Liver (tissue), 9 donors: Measurements from ENCODE around the gene RGS3. TPM values are rescaled to one million over a fixed set of nuclear protein-coding genes. Genes with fewer than 3 reads are reported as not detected.

Experiments
- DNase-seq: peaks from one replicate; pipeline ENCODE4 v3.0.0-alpha.2; 2017; ENCODE audit warnings: low spot score
- H3K27ac ChIP-seq, 2 donors: one replicate each; pipeline ENCODE4 v1.7.0; 2013; ENCODE audit warnings: inconsistent platforms in 2 of 2, low read length in 2 of 2, control low read depth in 1 of 2, low read depth in 1 of 2, mild to moderate bottlenecking in 1 of 2
- H3K27me3 ChIP-seq, 4 donors: one replicate each; pipeline versions ENCODE4 v1.6.1 to v1.7.0; 2013; ENCODE audit warnings: low read length in 3 of 4, inconsistent platforms in 1 of 4, mild to moderate bottlenecking in 1 of 4, moderate library complexity in 1 of 4; ENCODE audit not compliant: control insufficient read depth in 4 of 4, insufficient read depth in 4 of 4
- H3K36me3 ChIP-seq, 4 donors: one replicate each; pipeline versions ENCODE4 v1.6.1 to v1.7.0; 2013; ENCODE audit warnings: low read length in 3 of 4, mild to moderate bottlenecking in 3 of 4, low read depth in 1 of 4, moderate library complexity in 1 of 4; ENCODE audit not compliant: control insufficient read depth in 4 of 4, insufficient read depth in 3 of 4
- H3K4me1 ChIP-seq, 4 donors: one replicate each; pipeline versions ENCODE4 v1.6.1 to v1.7.0; 2013; ENCODE audit warnings: low read length in 3 of 4, mild to moderate bottlenecking in 3 of 4, moderate library complexity in 1 of 4; ENCODE audit not compliant: control insufficient read depth in 4 of 4, insufficient read depth in 4 of 4
- H3K4me3 ChIP-seq, 3 donors: one replicate each; pipeline versions ENCODE4 v1.6.1 to v1.7.0; 2013; ENCODE audit warnings: low read length in 3 of 3, control low read depth in 1 of 3, low read depth in 1 of 3, mild to moderate bottlenecking in 1 of 3
- H3K9ac ChIP-seq, 2 donors: one replicate each; pipeline ENCODE4 v1.7.0; 2013; ENCODE audit warnings: low read length in 2 of 2, mild to moderate bottlenecking in 2 of 2, moderate library complexity in 2 of 2, control low read depth in 1 of 2, low read depth in 1 of 2
- H3K9me3 ChIP-seq, 4 donors: one replicate each; pipeline versions ENCODE4 v1.6.1 to v1.7.0; 2013; ENCODE audit warnings: low read length in 3 of 4; ENCODE audit not compliant: control insufficient read depth in 4 of 4
- EGR1 ChIP-seq, 2 donors: IDR thresholded peaks; 2 replicates each; pipeline ENCODE4 v1.6.1; 2016 to 2018; ENCODE audit warnings: antibody characterized with exemption in 2 of 2, low read depth in 2 of 2
- FOXA1 ChIP-seq: IDR thresholded peaks from 2 replicates; pipeline ENCODE4 v1.6.1; 2016; ENCODE audit warnings: antibody characterized with exemption
- FOXA2 ChIP-seq: IDR thresholded peaks from 2 replicates; pipeline ENCODE4 v1.6.1; 2016; ENCODE audit warnings: antibody characterized with exemption
- GABPA ChIP-seq, 2 donors: IDR thresholded peaks in 1 of 2; conservative IDR thresholded peaks in 1 of 2; 2 replicates each; pipeline ENCODE4 v1.6.1; 2016; ENCODE audit warnings: antibody characterized with exemption in 2 of 2, mild to moderate bottlenecking in 1 of 2, moderate library complexity in 1 of 2
- HNF4A ChIP-seq, 2 donors: conservative IDR thresholded peaks; 2 replicates each; pipeline ENCODE4 v1.6.1; 2016; ENCODE audit warnings: antibody characterized with exemption in 2 of 2, mild to moderate bottlenecking in 2 of 2
- HNF4G ChIP-seq: IDR thresholded peaks from 2 replicates; pipeline ENCODE4 v1.6.1; 2016; ENCODE audit warnings: antibody characterized with exemption
- JUND ChIP-seq, 2 donors: IDR thresholded peaks; 2 replicates each; pipeline ENCODE4 v1.6.1; 2016; ENCODE audit warnings: antibody characterized with exemption in 2 of 2
- MAX ChIP-seq: IDR thresholded peaks from 2 replicates; pipeline ENCODE4 v1.6.1; 2016; ENCODE audit warnings: antibody characterized with exemption
- NR2F2 ChIP-seq: IDR thresholded peaks from 2 replicates; pipeline ENCODE4 v1.6.1; 2016; ENCODE audit warnings: antibody characterized with exemption
- RAD21 ChIP-seq, 2 donors: IDR thresholded peaks; 2 replicates each; pipeline ENCODE4 v1.6.1; 2016; ENCODE audit warnings: antibody characterized with exemption in 2 of 2, mild to moderate bottlenecking in 2 of 2
- REST ChIP-seq: IDR thresholded peaks from 2 replicates; pipeline ENCODE4 v1.6.1; 2016; ENCODE audit warnings: antibody characterized with exemption, mild to moderate bottlenecking
- RXRA ChIP-seq, 2 donors: IDR thresholded peaks; 2 replicates each; pipeline ENCODE4 v1.6.1; 2017 to 2018; ENCODE audit warnings: antibody characterized with exemption in 2 of 2, mild to moderate bottlenecking in 1 of 2
- SP1 ChIP-seq: IDR thresholded peaks from 2 replicates; pipeline ENCODE4 v1.6.1; 2018; ENCODE audit warnings: antibody characterized with exemption, mild to moderate bottlenecking
- TAF1 ChIP-seq: conservative IDR thresholded peaks from 2 replicates; pipeline ENCODE4 v1.6.1; 2016; ENCODE audit warnings: antibody characterized with exemption, mild to moderate bottlenecking
- YY1 ChIP-seq: IDR thresholded peaks from 2 replicates; pipeline ENCODE4 v1.6.1; 2016; ENCODE audit warnings: antibody characterized with exemption, mild to moderate bottlenecking
- ZBTB33 ChIP-seq: IDR thresholded peaks from 2 replicates; pipeline ENCODE4 v1.6.1; 2016; ENCODE audit warnings: antibody characterized with exemption
- WGBS: extraction: QIAGEN DNeasy Blood & Tissue Kit; methylation state at CpG from one replicate; pipeline ENCODE4 v1.1.7; 2013; 5-methylcytosine and 5-hydroxymethylcytosine counted together
- polyA plus RNA-seq, 2 donors: library from polyadenylated mRNA; stranded (reverse) in 1 of 2; unstranded in 1 of 2; fragments of 200-250 nt in 1 of 2; fragments of >200 nt in 1 of 2; fragmentation: Nextera tagmentation in 1 of 2; extraction: Ambion mirVana in 1 of 2; gene quantifications; one replicate each; pipeline versions ENCODE4 v1.2.1 to v1.2.3, GENCODE V29; 2013 to 2015
- total RNA-seq, 2 donors: library from RNA; depleted of rRNA; stranded (reverse); fragments of >200 nt; gene quantifications; one replicate each; pipeline ENCODE4 v1.2.3, GENCODE V29; 2014
- TF ChIP-seq, protein P1 (sequence below): fragments of 150-350 bp; IDR thresholded peaks from 2 replicates; pipeline ENCODE4 v1.5.1; 2017; ENCODE audit warnings: improper control_type of control experiment, low read depth, low read length; ENCODE audit not compliant: missing input control
- TF ChIP-seq, protein P2 (sequence below): IDR thresholded peaks from 2 replicates; pipeline ENCODE4 v1.6.1; 2016; ENCODE audit warnings: antibody characterized with exemption
- donor health status: healthy.
- donor health status: healthy.
- donor health status: healthy.
- donor health status: healthy.
- donor health status: healthy.

The RGS3 gene
- total and polyA plus RNA-seq, 4 donors, result 13.0 to 65.0 (median 28.3) TPM

GRCh38 chr9:113499876-113500497 lies 36.5 kb downstream of the RGS3 start:
- 85% methylated on average over 5 of the region's 5 CpGs for WGBS
- Histone ChIP-seq H3K27me3 (no peaks in the 10 kb centered on the region), H3K4me3 (no peak overlapping the region), H3K9me3 (no peaks in the 10 kb centered on the region), H3K27ac (no peak overlapping the region), H3K36me3 (no peaks in the 10 kb centered on the region), H3K4me1 (peaks cover 8 to 13% (median 12%) of the 10 kb centered on the region in 4 donors), H3K9ac (no peak overlapping the region)
- TF ChIP-seq JUND (IDR thresholded peaks at IDR 0.05), result no peak
- TF ChIP-seq RAD21 (IDR thresholded peaks at IDR 0.05), result no peak
- no peak for TF ChIP-seq TAF1
- no peak for TF ChIP-seq ZBTB33
- TF ChIP-seq REST, result no peak
- TF ChIP-seq HNF4G, result no peak
- no peak for TF ChIP-seq HNF4A (conservative IDR thresholded peaks at IDR 0.05)
- TF ChIP-seq, protein P1, sequence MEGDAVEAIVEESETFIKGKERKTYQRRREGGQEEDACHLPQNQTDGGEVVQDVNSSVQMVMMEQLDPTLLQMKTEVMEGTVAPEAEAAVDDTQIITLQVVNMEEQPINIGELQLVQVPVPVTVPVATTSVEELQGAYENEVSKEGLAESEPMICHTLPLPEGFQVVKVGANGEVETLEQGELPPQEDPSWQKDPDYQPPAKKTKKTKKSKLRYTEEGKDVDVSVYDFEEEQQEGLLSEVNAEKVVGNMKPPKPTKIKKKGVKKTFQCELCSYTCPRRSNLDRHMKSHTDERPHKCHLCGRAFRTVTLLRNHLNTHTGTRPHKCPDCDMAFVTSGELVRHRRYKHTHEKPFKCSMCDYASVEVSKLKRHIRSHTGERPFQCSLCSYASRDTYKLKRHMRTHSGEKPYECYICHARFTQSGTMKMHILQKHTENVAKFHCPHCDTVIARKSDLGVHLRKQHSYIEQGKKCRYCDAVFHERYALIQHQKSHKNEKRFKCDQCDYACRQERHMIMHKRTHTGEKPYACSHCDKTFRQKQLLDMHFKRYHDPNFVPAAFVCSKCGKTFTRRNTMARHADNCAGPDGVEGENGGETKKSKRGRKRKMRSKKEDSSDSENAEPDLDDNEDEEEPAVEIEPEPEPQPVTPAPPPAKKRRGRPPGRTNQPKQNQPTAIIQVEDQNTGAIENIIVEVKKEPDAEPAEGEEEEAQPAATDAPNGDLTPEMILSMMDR, result no peak
- TF ChIP-seq RXRA (IDR thresholded peaks at IDR 0.05), result no peak
- TF ChIP-seq GABPA (IDR thresholded peaks at IDR 0.05 in 1 of 2, conservative IDR thresholded peaks at IDR 0.05 in 1 of 2), result no peak
- TF ChIP-seq, protein P2, sequence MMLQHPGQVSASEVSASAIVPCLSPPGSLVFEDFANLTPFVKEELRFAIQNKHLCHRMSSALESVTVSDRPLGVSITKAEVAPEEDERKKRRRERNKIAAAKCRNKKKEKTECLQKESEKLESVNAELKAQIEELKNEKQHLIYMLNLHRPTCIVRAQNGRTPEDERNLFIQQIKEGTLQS, result no peak
- TF ChIP-seq FOXA2, result no peak
- TF ChIP-seq SP1, result no peak
- no peak for TF ChIP-seq FOXA1
- no peak for TF ChIP-seq YY1
- no peak for TF ChIP-seq MAX
- no peak for TF ChIP-seq NR2F2
- TF ChIP-seq EGR1 (IDR thresholded peaks at IDR 0.05; ENCODE audit: low read depth in 2 of 2), result no peak
- DNase-seq, result no peak
